Activated CD8-positive, alpha-beta memory T cell treated with anti-CD3 and anti-CD28 coated beads, Interleukin-2, amount 10 ng/mL, durations not matched to agents 7 days and 5 days (primary cell): Measurements from ENCODE around the gene TMEM115. TPM values are rescaled to one million over a fixed set of nuclear protein-coding genes. Genes with fewer than 3 reads are reported as not detected.

ENCODE experiments used
- ATAC-seq: fragments of 150-1000 bp; cut with Tn5 transposase; one replicate; pipeline ENCODE4 v1.10.0; 2021; ENCODE audit warnings: moderate library complexity
- CTCF ChIA-PET: fragments of 350-600 bp; sonication (Branson Sonifier 250); formaldehyde crosslinking; loops from one replicate; lab custom pipeline; 2021; ENCODE audit warnings: antibody characterized with exemption; lab: Charles Lee
- DNase-seq: peaks from one replicate; pipeline ENCODE4 v3.0.0-alpha.2; 2020
- H3K27ac Mint-ChIP-seq: one replicate; pipeline ENCODE4 v1.8.0; 2021; ENCODE audit warnings: mild to moderate bottlenecking, mixed read lengths
- H3K27me3 Mint-ChIP-seq: one replicate; pipeline ENCODE4 v1.8.0; 2021; ENCODE audit warnings: mixed read lengths
- H3K36me3 Mint-ChIP-seq: one replicate; pipeline ENCODE4 v1.8.0; 2021; ENCODE audit warnings: mild to moderate bottlenecking, mixed read lengths
- H3K4me1 Mint-ChIP-seq: one replicate; pipeline ENCODE4 v1.8.0; 2021; ENCODE audit warnings: mixed read lengths
- H3K4me3 Mint-ChIP-seq: one replicate; pipeline ENCODE4 v1.8.0; 2021; ENCODE audit warnings: mild to moderate bottlenecking, moderate library complexity, mixed read lengths
- H3K9me3 Mint-ChIP-seq: one replicate; pipeline ENCODE4 v1.8.0; 2022; ENCODE audit warnings: low read depth, mixed read lengths
- total RNA-seq, 2 experiments: library from RNA; stranded (reverse); gene quantifications; one replicate each; pipeline ENCODE4 v1.2.3, GENCODE V29; 2021

TMEM115 gene
- total RNA-seq, 2 experiments from 2014 or later: 19.8 to 23.0 TPM

DNA sequence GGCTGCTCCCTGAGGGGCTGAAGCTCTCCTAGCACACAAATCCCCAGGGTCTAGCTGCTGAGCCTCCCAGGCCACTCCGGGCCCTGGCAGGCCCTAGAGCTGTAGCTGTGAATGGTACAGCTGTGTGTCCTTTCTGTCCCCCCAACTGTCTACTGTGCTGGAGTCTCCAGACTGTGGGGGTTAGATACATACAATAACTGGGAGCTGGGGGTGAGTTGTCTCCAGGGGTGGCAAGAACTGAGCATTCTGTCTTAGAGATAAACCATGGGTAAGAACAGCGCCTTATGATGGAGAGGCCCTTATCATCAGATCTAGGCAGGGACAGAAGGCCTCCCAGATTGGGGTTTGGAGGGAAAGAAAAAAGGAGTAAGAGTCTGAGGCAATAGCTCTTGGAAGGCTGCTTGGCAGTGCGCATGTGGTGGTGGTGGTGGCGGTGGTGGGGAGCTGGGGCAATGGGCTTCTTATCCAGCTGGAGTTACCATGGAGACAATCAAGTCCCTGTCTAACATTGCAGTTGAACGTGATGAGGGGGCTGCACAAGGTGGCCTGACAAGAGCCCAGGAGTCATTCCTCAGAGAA is 5.0 kb downstream of the TMEM115 start:
- no peak for ATAC-seq
- DNase-seq: no peak
- no peaks in the 10 kb centered on the region for H3K27me3 Mint-ChIP-seq
- CTCF ChIA-PET: interaction anchor here (0.8 to 2.3 kb wide), 4 partner anchors 13 to 188 kb away, joined by 3 to 11 read pairs (median 4); partner anchors contain the start of genes RASSF1 and TUSC2
- no peaks in the 10 kb centered on the region for H3K9me3 Mint-ChIP-seq
- peaks cover 62% of the 10 kb centered on the region for H3K4me1 Mint-ChIP-seq
- peaks cover 11% of the 10 kb centered on the region for H3K36me3 Mint-ChIP-seq
- no peak overlapping the region for H3K4me3 Mint-ChIP-seq
- no peak overlapping the region for H3K27ac Mint-ChIP-seq

DNA sequence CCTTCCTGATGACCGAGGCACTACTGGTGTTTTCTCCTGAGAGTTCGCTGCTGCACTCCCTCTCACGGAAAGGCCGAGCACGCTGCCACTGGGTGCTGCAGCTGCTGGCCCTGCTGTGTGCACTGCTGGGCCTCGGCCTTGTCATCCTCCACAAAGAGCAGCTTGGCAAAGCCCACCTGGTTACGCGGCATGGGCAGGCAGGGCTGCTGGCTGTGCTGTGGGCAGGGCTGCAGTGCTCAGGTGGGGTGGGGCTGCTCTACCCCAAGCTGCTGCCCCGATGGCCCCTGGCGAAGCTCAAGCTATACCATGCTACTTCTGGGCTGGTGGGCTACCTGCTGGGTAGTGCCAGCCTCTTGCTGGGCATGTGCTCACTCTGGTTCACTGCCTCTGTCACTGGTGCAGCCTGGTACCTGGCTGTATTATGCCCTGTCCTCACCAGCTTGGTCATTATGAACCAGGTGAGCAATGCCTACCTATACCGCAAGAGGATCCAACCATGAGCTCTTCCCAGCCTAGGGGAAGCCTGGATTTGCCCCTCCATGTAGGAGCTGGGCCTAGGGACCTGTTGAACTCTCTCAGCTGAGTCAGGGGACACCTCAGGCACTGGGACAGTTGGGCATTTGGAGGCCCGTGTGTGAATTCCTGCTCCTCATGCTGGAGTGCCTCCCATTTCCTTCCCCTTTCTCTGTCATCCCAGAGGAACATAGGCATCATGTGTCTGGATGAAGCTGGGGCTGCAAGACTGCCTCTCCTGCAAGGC is 5.9 kb downstream of the TMEM115 start:
- Mint-ChIP-seq H3K27ac (peak overlapping the region; percentile 32), H3K4me1 (peaks cover 68% of the 10 kb centered on the region), H3K36me3 (peaks cover 14% of the 10 kb centered on the region), H3K9me3 (no peaks in the 10 kb centered on the region), H3K27me3 (no peaks in the 10 kb centered on the region), H3K4me3 (no peak overlapping the region)
- ATAC-seq: no peak
- CTCF ChIA-PET: interaction anchor here (0.6 to 7.2 kb wide), 8 partner anchors 9 to 189 kb away, joined by 3 to 37 read pairs (median 4); partner anchors contain the start of gene RASSF1
- DNase-seq: no peak

DNA sequence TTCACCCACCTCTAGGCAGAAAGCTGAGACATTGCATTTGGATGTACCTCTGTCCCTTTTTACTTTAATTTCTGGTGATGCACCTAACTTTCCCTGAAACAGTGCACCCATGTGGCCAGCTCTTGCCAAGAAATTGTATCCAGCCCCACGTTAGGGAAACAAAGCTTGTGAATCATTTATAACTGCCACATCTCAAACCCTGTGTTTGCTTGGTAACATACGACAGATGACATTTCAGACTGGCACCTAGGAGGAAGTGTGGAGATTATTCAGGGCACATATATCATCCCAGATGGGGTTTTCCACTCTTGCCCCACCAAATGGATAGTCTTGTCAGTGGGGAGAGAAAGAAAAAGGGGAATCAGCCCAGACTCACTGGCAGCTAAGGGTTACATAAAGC is 6.5 kb downstream of the TMEM115 start:
- no peak for DNase-seq
- no peak for ATAC-seq
- H3K4me3 Mint-ChIP-seq: no peak overlapping the region
- no peaks in the 10 kb centered on the region for H3K27me3 Mint-ChIP-seq
- peak overlapping the region; percentile 32 for H3K27ac Mint-ChIP-seq
- CTCF ChIA-PET: interaction anchor here (0.8 to 7.2 kb wide), 6 partner anchors 8 to 190 kb away, joined by 3 to 37 read pairs (median 4); partner anchors contain the start of gene RASSF1
- H3K9me3 Mint-ChIP-seq: no peaks in the 10 kb centered on the region
- peaks cover 21% of the 10 kb centered on the region for H3K36me3 Mint-ChIP-seq
- H3K4me1 Mint-ChIP-seq: peaks cover 68% of the 10 kb centered on the region

DNA sequence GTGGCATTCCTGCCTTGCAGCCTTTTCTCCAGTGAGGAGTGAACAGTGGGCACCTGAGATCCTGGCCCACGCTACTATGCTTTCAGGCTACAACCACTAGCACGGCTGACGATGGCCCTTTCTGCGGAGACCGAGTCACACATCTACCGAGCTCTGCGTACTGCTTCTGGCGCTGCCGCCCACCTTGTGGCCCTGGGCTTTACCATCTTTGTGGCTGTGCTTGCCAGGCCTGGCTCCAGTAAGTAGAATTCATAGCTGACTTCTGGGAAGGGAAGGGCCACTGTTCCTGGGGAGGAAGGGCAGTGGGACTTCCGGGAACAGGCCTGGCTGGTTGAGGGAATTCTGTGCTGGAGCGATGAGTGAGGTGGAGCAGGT is 8.0 kb downstream of the TMEM115 start:
- Mint-ChIP-seq H3K4me1 (peaks cover 65% of the 10 kb centered on the region), H3K27me3 (no peaks in the 10 kb centered on the region), H3K9me3 (no peaks in the 10 kb centered on the region), H3K4me3 (peak overlapping the region; percentile 93), H3K27ac (peak overlapping the region; percentile 97), H3K36me3 (peaks cover 22% of the 10 kb centered on the region)
- ATAC-seq (no peak), DNase-seq (no peak)
- CTCF ChIA-PET: interaction anchor here (1.2 to 8.3 kb wide), 6 partner anchors 8 to 191 kb away, joined by 3 to 64 read pairs (median 6); partner anchors contain the start of gene TMEM115

DNA sequence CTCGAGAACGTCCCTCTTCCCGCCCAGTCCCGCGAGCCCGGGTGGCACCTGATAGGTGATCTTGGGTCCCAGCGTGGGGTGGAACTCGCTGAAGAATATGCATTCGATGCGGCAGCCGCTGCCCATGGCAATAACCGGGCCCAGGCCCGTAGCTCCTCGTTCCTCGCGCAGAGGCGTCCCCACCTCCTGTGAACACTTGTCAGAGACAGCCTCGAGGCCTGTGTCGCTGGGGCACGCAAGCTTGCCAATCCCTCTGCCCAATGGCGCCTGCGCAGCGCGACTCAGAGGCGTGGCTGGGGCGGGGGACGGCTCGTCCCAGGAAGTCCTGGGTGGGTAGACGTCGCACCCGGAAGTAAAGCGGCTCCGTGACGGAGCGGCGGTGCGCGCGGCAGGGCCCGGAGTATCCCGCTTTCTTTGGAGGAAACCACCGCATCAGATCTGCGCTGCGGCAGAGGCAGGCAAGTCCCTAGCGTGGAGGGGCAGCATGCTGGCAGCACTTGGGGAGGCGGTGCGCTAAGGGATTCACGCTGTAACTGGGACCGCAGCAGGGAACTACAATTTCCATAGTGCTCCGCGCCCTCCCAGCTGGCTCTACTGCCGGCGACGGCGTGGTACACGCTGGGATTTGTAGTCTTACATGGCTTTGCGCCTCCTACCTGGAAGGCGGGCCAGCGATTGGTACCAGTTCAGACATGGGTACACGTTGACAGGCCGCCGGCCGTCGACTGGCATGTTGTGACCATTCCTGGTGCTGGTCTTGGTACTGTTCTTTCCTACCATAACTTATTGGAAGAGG is 8.6 kb downstream of the TMEM115 start, which contains the start of the genes CYB561D2 and NPRL2:
TSS of gene CYB561D2 (plus strand) at position 336 of the 796 bp plus-strand sequence. CDS start 572 bp downstream, outside the sequence.
TSS of gene NPRL2 (minus strand) at position 249 of the 796 bp plus-strand sequence. CDS start at position 126, 123 bp downstream.
- peaks cover 63% of the 10 kb centered on the region for H3K4me1 Mint-ChIP-seq
- H3K36me3 Mint-ChIP-seq: peaks cover 23% of the 10 kb centered on the region
- ATAC-seq (peak; percentile 92), DNase-seq (peak; percentile 100)
- H3K4me3 Mint-ChIP-seq: peak within 1 kb of the TSS; percentile 93
- CTCF ChIA-PET: interaction anchor here (0.6 to 8.3 kb wide), 12 partner anchors 9 to 261 kb away, joined by 3 to 64 read pairs (median 4); partner anchors contain the start of genes C3orf18, CISH, HEMK1 and TMEM115
- H3K27ac Mint-ChIP-seq: peak within 1 kb of the TSS; percentile 97
- no peaks in the 10 kb centered on the region for H3K9me3 Mint-ChIP-seq
- H3K27me3 Mint-ChIP-seq: no peaks in the 10 kb centered on the region

DNA sequence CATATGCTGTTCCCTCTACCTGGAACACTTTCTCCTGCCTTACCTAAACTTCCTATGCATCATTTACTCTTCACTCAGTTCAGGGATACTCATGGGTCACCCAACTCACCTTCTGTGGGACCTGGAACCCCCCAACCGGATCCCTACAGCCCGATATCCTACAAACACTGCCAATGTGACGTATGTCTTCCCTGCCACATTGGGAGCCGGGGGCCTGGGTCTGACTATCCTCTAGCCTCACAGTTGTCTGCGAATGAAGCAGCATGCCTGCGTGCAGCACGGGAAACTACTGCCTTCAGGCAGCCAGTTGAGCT is 9.2 kb downstream of the TMEM115 start:
- no peak for ATAC-seq
- Mint-ChIP-seq H3K9me3 (no peaks in the 10 kb centered on the region), H3K4me1 (peaks cover 67% of the 10 kb centered on the region), H3K27ac (peak overlapping the region; percentile 97), H3K27me3 (no peaks in the 10 kb centered on the region), H3K36me3 (peaks cover 21% of the 10 kb centered on the region), H3K4me3 (peak overlapping the region; percentile 93)
- no peak for DNase-seq
- CTCF ChIA-PET: interaction anchor here (0.6 to 8.3 kb wide), 12 partner anchors 10 to 262 kb away, joined by 3 to 64 read pairs (median 4); partner anchors contain the start of genes C3orf18, CISH, HEMK1 and TMEM115

DNA sequence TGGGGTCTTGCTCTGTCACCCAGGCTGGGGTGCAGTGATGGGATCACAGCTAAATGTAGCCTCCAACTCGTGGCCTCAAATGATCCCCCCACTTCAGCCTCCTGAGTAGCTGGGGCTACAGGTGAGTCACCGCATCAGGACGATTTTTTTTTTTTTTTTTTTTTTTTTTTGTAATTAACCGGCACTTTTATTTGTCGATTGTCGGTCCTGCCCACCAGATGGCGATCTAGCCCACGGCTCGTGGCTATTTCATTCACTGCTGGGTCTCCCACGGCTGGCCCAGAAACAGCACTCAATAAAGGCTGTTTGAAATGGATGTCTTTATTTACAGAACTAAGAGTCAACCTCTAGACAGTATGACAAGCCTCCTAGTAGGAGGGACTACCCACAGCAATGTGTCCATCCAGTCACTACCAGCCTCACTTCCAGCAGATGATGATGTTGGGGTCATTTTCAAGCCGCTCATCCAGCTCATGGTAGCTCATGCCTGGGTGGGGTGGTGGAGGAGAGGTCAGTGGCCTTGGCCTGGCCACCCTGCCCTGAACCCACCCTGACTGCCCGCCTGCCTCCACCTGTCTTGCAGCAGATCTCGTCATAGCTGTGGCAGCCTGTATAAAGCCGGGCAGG is 12.0 kb downstream of the TMEM115 start:
- Mint-ChIP-seq H3K4me3 (no peak overlapping the region), H3K27me3 (no peaks in the 10 kb centered on the region), H3K9me3 (no peaks in the 10 kb centered on the region), H3K4me1 (peaks cover 79% of the 10 kb centered on the region), H3K27ac (peak overlapping the region; percentile 67), H3K36me3 (peaks cover 13% of the 10 kb centered on the region)
- CTCF ChIA-PET: interaction anchor here (0.6 to 8.3 kb wide), 19 partner anchors 10 to 266 kb away, joined by 3 to 64 read pairs (median 4); partner anchors contain the start of genes HEMK1, HYAL3, NAA80 and TUSC2
- peak; percentile 86 for DNase-seq
- no peak for ATAC-seq

DNA sequence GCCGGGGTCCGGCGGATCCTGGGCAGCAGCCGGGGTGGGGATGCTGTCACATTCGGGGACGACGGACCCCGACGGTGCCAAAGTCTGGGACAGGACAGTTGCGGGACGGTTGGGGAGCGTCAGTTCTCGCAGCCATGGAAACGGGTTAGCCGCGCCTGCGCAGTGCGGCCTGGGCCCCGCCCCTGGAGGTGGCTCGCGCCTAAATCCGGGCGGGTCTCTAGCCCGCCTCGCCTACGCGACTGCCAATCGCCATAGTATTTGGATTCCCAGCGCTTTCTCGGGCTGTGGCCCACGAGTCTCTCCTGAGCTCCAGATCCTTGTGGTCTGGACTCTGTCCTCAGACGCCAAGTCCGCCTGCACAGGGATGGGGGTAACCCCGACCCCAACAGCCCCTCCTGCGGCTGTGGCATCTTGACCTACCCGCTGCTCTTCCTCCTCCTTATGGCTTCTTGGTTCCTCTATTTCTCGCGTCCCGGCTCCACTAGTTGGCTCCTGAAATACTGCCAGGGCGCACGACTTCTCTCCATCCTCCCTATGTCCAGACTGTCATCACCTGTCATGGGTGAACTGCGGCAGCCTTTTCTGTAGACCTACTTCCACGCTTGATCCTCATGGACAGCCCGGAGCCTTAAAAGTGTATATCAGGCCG is 13.6 kb downstream of the TMEM115 start, which contains the start of gene ZMYND10:
TSS of gene ZMYND10 (minus strand) at position 147 of the 649 bp plus-strand sequence. CDS start 153 bp downstream, outside the sequence.
- Mint-ChIP-seq H3K27ac (peak within 1 kb of the TSS; percentile 70), H3K4me3 (peak within 1 kb of the TSS; percentile 55), H3K27me3 (no peaks in the 10 kb centered on the region), H3K9me3 (no peaks in the 10 kb centered on the region), H3K4me1 (peaks cover 84% of the 10 kb centered on the region), H3K36me3 (peaks cover 12% of the 10 kb centered on the region)
- DNase-seq: peak; percentile 87
- ATAC-seq: peak; percentile 21
- CTCF ChIA-PET: interaction anchor here (1.3 to 8.3 kb wide), 5 partner anchors 8 to 227 kb away, joined by 3 to 64 read pairs (median 6); no protein-coding TSS in a partner anchor

DNA sequence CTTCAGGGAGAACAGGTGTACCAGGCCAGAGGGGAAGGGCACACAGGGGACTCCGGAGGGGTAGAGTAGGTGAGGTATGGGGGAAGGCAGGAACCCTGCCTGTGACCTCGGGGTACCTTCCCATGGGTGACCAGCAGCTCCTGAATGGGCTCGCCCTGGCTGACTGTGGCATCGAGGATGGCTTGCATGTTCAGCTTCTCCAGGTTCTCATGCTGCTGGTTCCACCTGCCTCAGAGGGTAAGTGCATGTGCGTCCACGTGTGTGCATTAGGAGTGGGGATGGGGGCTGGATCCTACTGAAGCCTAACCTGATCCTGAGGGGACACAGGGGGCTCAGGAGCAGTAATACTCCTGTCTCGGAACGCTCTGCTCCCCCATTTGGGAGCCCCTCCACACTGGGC is 14.3 kb downstream of the TMEM115 start:
- Mint-ChIP-seq H3K4me3 (peak overlapping the region; percentile 55), H3K27me3 (no peaks in the 10 kb centered on the region), H3K9me3 (no peaks in the 10 kb centered on the region), H3K36me3 (peaks cover 14% of the 10 kb centered on the region), H3K4me1 (peaks cover 78% of the 10 kb centered on the region), H3K27ac (no peak overlapping the region)
- no peak for ATAC-seq
- CTCF ChIA-PET: interaction anchor here (1.0 to 8.3 kb wide), 6 partner anchors 8 to 228 kb away, joined by 3 to 64 read pairs (median 3); no protein-coding TSS in a partner anchor
- no peak for DNase-seq

DNA sequence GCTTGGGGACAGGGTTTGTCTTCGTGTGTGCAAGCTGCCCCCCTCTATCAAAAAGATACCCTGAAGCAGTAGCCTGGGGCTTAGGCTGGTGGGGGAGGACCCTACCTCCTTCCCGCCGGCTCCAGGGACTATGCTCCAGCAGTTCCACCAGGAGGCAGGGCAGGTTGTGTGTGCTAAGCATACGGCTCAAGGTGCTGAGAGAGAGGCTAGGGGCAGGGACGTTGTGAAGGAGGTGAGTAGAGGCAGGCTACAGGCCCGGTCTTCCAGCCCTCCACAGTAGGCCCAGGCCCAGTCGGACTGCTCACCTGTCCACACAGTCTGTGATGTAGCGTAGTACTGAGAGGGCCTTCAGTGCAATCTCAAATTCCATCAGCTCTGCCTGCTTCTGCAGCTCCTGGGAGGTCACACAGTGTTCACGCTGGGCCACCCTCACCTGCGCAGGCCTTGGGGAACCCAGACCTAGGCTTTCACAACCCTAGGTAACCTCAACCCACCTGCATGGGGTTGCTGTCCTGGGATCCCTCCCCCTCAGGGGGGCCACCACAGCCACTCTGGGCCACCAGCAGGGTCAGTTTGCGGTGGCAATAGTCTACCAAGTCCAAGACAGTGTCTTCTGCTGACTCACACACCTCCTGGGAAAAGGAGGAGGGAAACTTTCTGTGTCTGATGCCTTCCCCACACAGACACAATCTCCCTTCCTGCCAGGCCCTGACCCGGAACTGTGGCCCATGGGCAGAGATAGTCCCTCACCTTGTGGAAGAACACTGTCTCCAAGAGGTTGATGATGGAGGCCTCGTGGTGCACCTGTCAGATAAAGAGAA is 16.3 kb downstream of the TMEM115 start:
- ATAC-seq (no peak), DNase-seq (no peak)
- H3K27me3 Mint-ChIP-seq: no peaks in the 10 kb centered on the region
- H3K9me3 Mint-ChIP-seq: no peaks in the 10 kb centered on the region
- CTCF ChIA-PET: interaction anchor here (0.7 to 8.3 kb wide), 3 partner anchors 14 to 199 kb away, joined by 3 to 64 read pairs (median 4); no protein-coding TSS in a partner anchor
- H3K4me3 Mint-ChIP-seq: no peak overlapping the region
- peaks cover 24% of the 10 kb centered on the region for H3K36me3 Mint-ChIP-seq
- H3K27ac Mint-ChIP-seq: peak overlapping the region; percentile 68
- peaks cover 58% of the 10 kb centered on the region for H3K4me1 Mint-ChIP-seq
